Urinary bladder (tissue), 4 donors: ENCODE data around the gene PCED1A. TPM values are rescaled to one million over a fixed set of nuclear protein-coding genes. Genes with fewer than 3 reads are reported as not detected.
"Not testable (repeated sequence)": the region's sequence is repeated elsewhere in the genome, so short reads cannot be mapped to it uniquely, and the experiment has no call there.

Experiments used
- DNase-seq: peaks from one replicate; pipeline ENCODE4 v3.0.0-alpha.2; 2015; ENCODE audit errors: extremely low spot score
- H3K27ac ChIP-seq: one replicate; pipeline ENCODE4 v1.5.1; 2013; ENCODE audit warnings: low read depth, mild to moderate bottlenecking, moderate library complexity
- H3K36me3 ChIP-seq: one replicate; pipeline ENCODE4 v1.6.1; 2013; ENCODE audit warnings: mild to moderate bottlenecking, moderate library complexity; ENCODE audit not compliant: insufficient read depth
- H3K4me1 ChIP-seq: one replicate; pipeline ENCODE4 v1.6.1; 2013; ENCODE audit warnings: mild to moderate bottlenecking, moderate library complexity; ENCODE audit not compliant: insufficient read depth
- H3K4me3 ChIP-seq: one replicate; pipeline ENCODE4 v1.5.1; 2013; ENCODE audit warnings: low read depth, low read length
- WGBS: extraction: QIAGEN DNeasy Blood & Tissue Kit; methylation state at CpG from one replicate; pipeline ENCODE4 v1.1.7; 2013; 5-methylcytosine and 5-hydroxymethylcytosine counted together
- polyA plus RNA-seq: library from polyadenylated mRNA; stranded (reverse); fragments of 200-250 nt; gene quantifications from one replicate; pipeline ENCODE4 v1.2.3, GENCODE V29; 2013
- total RNA-seq: library from RNA; depleted of rRNA; stranded (reverse); fragments of >200 nt; gene quantifications from one replicate; pipeline ENCODE4 v1.2.3, GENCODE V29; 2014
- donor health status: healthy with polysubstance abuse.
- donor health status: healthy.

The PCED1A gene
- total and polyA plus RNA-seq, 2 donors = 16.6 to 29.8 TPM

DNA sequence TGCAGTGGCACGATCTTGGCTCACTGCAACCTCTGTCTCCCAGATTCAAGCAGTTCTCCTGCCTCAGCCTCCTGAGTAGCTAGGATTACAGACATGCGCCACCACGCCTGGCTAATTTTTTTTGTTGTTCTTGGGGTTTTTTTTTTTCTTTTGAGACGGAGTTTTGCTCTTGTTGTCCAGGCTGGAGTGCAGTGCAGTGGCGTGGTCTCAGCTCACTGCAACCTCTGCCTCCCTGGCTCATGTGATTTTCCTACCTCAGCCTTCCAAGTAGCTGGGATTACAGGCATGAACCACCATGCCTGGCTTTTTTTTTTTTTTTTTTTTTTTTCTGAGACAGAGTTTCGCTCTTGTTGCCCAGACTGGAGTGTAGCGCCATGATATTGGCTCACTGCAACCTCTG is 9.2 kb downstream of the PCED1A start:
- WGBS = 85% methylated on average over 7 of the region's 7 CpGs
- H3K4me3 ChIP-seq, H3K27ac ChIP-seq, H3K4me1 ChIP-seq, DNase-seq, H3K36me3 ChIP-seq: not testable (repeated sequence)

DNA sequence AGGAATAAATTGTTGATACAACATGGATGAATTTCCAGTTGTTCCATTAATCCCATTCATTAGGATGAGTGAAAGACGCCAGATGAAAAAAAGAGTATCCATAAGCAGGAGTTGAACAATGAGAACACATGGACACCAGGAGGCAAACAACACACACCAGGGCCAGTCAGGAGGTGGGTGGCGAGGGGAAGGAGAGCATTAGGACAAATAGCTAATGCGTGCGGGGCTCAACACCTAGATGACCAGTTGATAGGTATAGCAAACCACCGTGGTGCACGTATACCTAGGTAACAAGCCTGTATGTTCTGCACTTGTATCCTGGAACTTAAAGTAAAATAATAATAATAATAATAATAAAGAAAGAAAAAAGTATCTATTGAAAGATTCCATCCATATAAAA is 11.1 kb downstream of the PCED1A start:
- 64% methylated on average over 6 of the region's 6 CpGs for WGBS
- no peaks in the 10 kb centered on the region for H3K36me3 ChIP-seq
- DNase-seq = no peak

DNA sequence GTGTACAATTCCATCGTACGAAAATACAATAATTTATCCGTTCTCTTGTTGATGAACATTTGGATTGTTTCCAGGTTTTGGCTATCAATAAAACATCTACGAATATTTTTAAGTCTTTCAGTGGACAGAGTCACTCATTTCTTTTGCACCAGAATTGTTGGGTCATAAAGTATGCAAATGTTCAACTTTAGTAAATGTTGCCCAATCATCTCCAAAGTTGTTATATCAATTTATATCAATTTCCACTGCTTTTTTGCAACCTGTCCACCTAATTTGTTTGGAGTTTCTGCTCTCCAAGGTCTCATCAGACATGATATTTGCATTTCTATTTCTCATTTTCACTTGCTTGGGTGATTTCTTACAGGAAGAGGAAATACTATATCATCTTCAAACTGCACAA is 13.8 kb downstream of the PCED1A start:
- DNase-seq = no peak
- Histone ChIP-seq H3K27ac (no peak overlapping the region), H3K4me3 (no peak overlapping the region), H3K4me1 (no peaks in the 10 kb centered on the region), H3K36me3 (no peaks in the 10 kb centered on the region)
- WGBS = 83% methylated on average over 4 of the region's 4 CpGs

More for the DNA sequence above, 11.1 kb downstream of the PCED1A start:
- no peak overlapping the region for H3K27ac ChIP-seq
- no peak overlapping the region for H3K4me3 ChIP-seq
- no peaks in the 10 kb centered on the region for H3K4me1 ChIP-seq

DNA sequence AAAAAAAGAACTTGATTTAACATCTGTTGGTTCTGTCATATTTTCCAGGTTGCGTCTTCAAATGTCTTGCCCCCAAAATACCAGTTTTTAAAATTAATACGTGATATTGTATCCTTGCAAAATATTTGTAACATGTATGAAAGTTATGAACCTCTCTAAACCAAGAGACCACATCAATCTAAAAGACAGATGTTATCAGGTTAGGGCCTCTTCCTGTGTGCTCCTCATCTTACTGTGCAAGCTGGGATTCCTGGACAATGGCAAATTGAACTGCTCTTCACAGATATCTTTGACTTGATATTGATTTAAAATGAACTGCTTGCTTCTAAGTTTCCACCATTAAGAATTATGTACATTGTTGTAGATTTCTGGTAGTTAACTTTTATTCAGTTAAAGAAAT is 14.7 kb downstream of the PCED1A start:
- WGBS = 83% methylated on average over 2 of the region's 2 CpGs
- H3K4me1 ChIP-seq = no peaks in the 10 kb centered on the region
- no peak overlapping the region for H3K4me3 ChIP-seq
- no peaks in the 10 kb centered on the region for H3K36me3 ChIP-seq
- no peak for DNase-seq
- H3K27ac ChIP-seq = no peak overlapping the region

DNA sequence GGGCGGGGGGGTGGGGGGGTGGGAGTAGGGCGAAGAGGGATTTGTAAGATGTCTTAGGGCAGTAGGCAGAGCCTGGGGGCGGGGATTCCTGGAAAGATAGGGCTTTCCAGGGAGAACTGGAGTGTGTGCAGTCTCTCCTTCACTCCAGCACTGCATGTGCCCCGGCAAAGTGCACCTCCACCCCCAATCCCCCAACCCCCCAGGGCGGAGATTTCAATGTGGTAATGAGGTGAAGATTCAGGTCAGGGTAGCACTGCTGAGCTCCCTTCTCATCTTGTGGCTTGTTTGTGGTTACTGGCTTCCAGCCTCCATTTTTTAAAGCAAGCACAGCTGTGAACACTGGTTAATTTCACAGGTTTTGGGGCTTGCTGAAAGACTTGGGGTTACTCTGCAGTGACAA is 18.4 kb downstream of the PCED1A start:
- Histone ChIP-seq H3K4me3 (no peak overlapping the region), H3K36me3 (no peaks in the 10 kb centered on the region), H3K27ac (no peak overlapping the region), H3K4me1 (no peaks in the 10 kb centered on the region)
- WGBS = 28% methylated on average over 5 of the region's 5 CpGs
- no peak for DNase-seq

DNA sequence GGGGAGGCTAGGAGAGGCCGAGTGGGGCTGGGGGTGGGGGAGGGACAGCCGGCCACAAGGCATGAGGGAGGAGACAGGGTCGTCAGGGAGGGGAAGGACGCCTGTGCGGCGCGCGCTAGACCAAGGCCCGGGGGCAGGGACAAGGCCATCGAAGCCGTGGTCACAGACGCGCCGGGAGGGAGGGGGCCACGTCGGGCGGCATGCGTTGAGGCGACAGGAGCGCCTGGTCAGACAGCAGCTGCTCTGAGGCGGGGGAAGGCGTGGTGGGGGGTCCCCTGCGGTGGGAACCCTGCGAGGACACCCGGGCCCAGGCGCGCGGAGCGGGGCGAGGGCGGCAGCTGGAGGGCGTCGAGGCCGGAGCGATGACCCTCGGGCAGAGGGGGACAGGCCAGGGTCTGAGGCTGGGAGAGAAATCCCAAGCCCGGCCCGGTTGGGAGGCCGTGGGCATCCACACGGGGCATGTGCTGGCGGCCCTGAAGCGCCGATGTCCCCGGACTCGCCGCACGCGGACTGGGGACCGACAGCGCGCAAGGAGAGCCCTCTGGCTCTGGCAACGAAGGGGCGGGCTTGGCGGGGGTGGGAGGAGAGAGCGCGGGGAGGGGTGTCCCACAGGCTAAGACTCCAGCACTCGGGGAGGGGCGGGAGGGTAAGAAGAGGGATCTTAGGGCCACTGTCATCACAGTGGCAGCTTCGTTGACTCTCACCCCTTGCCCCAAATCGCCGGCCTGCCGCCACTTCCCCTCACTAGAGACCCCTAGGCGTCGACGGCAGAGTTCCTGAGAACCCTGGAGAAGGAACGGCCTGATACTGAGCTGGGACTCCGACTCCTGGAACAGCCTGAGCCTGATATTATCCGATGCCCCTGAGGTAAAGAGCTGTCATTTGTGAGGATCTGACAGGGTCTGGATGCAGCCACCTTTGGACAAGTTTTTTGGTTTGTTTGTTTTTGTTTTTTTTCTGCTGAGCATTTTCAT is 19.3 kb downstream of the PCED1A start:
- no peak overlapping the region for H3K27ac ChIP-seq
- DNase-seq = no peak
- 13% methylated on average over 68 of the region's 68 CpGs for WGBS
- no peaks in the 10 kb centered on the region for H3K4me1 ChIP-seq
- H3K36me3 ChIP-seq = no peaks in the 10 kb centered on the region
- H3K4me3 ChIP-seq = no peak overlapping the region

DNA sequence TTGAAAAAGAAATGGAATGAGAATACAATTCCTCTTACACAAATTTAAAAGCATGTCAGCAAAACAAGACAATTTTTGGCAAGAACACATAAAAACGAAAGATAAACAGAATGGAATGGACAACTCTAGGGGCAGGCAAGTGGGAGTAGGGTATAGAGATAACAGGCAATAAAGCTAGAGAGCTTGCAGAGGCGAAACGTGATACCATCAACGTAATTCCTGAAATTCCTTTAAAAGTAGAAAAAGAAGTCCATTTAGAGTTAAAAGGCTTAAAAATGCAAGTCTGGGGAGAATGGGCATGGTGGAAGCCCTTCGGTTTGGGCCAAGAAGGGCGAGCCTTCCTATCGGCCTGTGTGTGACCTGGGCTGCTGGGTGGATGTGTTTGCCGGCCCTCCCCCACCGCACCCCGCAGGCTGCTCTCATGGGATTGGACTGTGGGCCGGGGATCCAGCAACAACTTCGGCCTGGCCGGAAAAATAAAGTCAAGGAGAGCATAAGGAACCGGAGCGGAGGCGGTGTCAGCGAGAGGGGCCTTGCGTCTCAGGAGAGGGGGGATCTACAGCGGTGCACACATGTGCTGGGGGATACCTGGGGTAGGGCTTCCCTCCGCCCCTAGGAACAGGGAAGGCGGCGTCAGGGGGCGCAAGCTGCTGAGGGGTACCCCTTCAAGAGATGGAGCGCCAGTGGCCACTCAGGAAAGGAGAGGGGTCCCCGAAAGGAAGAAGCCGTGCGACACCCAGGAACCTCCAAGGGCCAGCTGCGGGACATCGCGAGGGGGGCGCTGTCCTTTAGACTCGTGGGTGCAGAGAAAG is 20.2 kb downstream of the PCED1A start:
- Histone ChIP-seq H3K4me3 (no peak overlapping the region), H3K4me1 (no peaks in the 10 kb centered on the region), H3K27ac (no peak overlapping the region), H3K36me3 (no peaks in the 10 kb centered on the region)
- 22% methylated on average over 32 of the region's 32 CpGs for WGBS
- no peak for DNase-seq

DNA sequence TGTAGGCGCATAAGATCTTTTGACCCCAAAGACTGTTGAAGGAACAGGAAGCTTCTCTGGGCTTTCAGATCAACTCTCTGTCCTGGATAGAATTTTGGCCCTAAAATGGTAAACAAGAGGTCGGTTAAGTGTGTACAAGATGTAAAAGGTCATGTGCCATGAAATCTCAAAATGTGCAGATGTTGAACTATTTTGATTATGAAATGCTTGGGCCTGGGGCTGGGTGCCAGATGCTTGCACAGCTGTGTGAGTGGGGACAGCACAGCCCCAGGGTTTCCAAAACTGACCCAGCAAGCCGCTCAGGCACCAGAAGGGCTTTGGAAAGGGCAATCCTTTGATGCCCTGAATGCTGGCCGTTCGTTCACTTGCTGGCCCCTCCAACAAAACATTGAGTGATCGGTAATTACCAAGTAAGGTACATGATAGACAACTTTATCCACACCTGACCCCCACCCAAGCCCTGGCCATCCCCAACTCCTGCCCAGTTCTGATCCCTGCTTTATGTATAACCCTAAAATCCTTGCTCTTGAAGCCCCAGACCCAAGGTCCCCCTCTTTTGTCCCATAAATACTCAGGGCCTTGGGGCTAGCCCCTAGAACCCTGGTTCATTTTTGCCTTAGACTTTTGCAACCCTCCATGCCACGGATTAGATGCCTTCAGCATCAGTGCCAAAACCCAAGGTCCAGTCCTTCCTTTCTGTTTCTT is 22.4 kb downstream of the PCED1A start:
- H3K36me3 ChIP-seq = no peaks in the 10 kb centered on the region
- H3K27ac ChIP-seq = no peak overlapping the region
- 77% methylated on average over 7 of the region's 7 CpGs for WGBS
- no peak for DNase-seq
- H3K4me1 ChIP-seq = no peaks in the 10 kb centered on the region
- no peak overlapping the region for H3K4me3 ChIP-seq

DNA sequence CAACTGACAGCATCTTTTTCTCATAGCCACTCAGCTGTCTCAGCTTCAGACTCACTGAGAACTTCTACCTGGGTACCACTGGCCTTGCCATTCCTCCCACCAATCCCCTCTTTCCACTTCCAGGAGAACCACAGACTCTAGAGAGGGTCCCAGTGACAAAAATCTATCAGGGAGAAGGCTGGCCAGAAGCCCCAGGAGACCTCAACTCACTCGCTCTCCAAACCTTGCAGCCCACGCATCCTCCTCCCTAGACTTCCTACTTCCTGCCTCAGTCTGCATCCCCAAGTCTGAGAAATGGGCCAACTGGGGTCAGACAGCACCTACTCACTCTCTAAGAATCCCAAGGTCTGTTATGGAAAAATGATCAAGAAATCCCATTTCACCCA is 23.1 kb downstream of the PCED1A start:
- DNase-seq = no peak
- 94% methylated on average over 2 of the region's 2 CpGs for WGBS
- H3K4me3 ChIP-seq = no peak overlapping the region
- H3K27ac ChIP-seq = no peak overlapping the region
- H3K4me1 ChIP-seq = no peaks in the 10 kb centered on the region
- no peaks in the 10 kb centered on the region for H3K36me3 ChIP-seq

DNA sequence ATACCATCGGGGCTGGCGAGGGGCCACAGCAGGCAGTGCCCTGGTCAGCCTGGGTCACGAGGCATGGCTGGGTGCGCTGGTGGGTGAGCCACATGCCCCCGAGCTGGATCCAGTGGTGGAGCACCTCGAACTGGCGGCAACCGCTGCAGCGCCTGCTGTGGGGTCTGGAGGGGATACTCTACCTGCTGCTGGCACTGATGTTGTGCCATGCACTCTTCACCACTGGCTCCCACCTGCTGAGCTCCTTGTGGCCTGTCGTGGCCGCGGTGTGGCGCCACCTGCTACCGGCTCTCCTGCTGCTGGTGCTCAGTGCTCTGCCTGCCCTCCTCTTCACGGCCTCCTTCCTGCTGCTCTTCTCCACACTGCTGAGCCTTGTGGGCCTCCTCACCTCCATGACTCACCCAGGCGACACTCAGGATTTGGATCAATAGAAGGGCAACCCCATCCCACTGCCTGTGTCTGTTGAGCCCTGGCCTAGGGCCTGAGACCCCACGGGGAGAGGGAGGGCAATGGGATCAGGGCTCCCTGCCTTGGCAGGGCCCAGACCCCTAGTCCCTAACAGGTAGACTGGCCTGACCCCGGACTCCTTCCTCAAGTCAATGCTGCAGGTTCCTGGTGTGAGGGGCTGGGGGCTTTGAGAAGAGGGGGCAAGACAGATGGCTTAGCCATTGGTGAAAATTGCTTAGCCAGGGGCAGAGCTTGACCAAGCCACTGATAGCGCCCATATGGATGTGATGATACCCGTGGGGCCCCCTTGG is 23.7 kb downstream of the PCED1A start:
- no peak for DNase-seq
- H3K36me3 ChIP-seq = no peaks in the 10 kb centered on the region
- no peak overlapping the region for H3K4me3 ChIP-seq
- H3K4me1 ChIP-seq = no peaks in the 10 kb centered on the region
- H3K27ac ChIP-seq = no peak overlapping the region
- WGBS = 80% methylated on average over 20 of the region's 20 CpGs

DNA sequence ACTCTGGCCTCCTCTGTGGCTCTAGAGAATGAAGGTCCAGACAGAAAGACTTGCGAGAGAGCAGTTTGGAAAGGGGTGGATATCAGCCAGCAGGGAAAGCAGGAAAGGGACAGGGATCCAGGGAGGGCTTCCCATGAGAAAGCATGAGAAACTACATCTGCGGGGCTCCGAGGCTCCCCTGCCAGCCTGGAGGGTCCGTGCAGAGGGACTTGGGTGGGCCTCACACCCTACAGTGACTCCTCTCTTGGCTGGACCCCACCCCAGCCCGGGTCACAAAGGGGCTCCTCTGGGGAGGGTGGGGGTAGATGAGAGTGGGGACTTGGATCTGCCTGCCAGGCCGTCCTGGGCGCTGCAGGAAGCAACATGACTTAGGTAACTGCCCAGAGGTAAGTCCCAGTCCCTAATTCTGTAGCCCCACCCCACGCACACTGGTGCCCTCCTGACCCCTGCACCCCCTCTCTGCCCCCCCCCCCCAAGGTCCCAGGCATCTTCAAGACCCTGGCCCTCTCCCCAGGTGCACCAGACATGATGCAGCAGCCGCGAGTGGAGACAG is 24.3 kb downstream of the PCED1A start, which contains the start of gene TMEM239:
TSS of gene TMEM239 (plus strand) at position 335 of the 553 bp plus-strand sequence. CDS start at position 526, 191 bp downstream.
- no peak for DNase-seq
- Histone ChIP-seq H3K4me1 (no peaks in the 10 kb centered on the region), H3K36me3 (no peaks in the 10 kb centered on the region), H3K27ac (no peak within 1 kb of the TSS), H3K4me3 (no peak within 1 kb of the TSS)
- WGBS = 81% methylated on average over 10 of the region's 10 CpGs

DNA sequence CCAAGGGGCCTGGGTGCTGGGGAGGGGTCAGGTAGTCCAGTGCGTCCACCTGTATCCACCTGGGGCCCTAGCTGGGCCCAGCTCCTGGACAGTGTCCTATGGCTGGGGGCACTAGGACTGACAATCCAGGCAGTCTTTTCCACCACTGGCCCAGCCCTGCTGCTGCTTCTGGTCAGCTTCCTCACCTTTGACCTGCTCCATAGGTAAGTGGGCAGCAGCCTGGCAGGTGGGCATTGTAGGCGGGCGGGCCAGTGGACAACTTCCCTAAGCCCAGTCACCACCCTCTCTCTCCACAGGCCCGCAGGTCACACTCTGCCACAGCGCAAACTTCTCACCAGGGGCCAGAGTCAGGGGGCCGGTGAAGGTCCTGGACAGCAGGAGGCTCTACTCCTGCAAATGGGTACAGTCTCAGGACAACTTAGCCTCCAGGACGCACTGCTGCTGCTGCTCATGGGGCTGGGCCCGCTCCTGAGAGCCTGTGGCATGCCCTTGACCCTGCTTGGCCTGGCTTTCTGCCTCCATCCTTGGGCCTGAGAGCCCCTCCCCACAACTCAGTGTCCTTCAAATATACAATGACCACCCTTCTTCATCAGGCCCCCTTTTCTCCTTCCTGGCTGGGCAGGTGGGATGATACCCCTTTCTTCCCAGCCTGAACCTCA is 25.1 kb downstream of the PCED1A start:
- DNase-seq = no peak
- H3K4me3 ChIP-seq = no peak overlapping the region
- no peaks in the 10 kb centered on the region for H3K4me1 ChIP-seq
- WGBS = 88% methylated on average over 8 of the region's 8 CpGs
- no peaks in the 10 kb centered on the region for H3K36me3 ChIP-seq
- no peak overlapping the region for H3K27ac ChIP-seq
